ENCODE data around the gene SCN4B.

DNA sequence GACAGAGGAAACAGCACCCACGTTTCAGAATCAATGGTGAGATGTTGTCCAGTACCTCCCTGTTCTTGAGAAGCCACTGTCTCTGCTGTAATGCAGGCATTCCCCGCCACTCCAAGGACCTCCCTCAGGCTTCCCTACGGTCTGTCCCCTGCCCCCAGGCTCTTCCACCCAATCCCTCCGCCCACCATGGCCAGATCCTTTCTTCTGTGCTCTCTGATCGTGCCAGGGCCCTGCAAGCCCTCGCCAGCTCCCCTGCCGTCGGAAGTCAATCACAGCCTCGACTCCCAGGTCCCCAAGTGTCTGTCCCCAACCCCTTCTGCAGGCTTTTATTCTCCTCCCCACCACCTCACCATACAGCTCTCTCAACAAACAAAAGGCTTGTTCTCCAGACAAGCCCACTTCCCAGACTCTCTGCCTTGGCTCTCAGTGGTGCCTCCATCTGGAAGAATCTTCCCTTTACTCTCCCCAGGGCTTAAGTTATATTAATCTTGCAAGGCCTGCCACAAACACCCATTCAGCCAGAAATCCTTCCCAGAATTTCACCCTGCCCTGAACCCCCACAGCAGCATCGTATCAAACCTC lies 13.7 kb downstream of the SCN4B start:
- TF ChIP-seq CTCF (IDR thresholded peaks at IDR 0.05) (no peak), POLR2AphosphoS5 (IDR thresholded peaks at IDR 0.05) (no peak), POLR2A (IDR thresholded peaks at IDR 0.05; ENCODE audit: low read depth) (no peak), EP300 (IDR thresholded peaks at IDR 0.05) (no peak)

Data from esophagus muscularis mucosa (tissue), 4 donors.